GM13976 (cell line): ENCODE results near the gene SPAG6.

Experiments used
- DNase-seq: peaks from one replicate; pipeline ENCODE4 v3.0.0; 2012; ENCODE audit warnings: low spot score
- in situ Hi-C: fragments of 300-500 bp; cut with MboI; formaldehyde crosslinking; loops from one replicate; pipeline ENCODE4 v1.12.0; 2022; ENCODE audit warnings: low sequenced_read_pairs, mixed read lengths, inconsistent platforms; ENCODE audit not compliant: unreplicated experiment
- TF ChIP-seq, protein P1 (sequence below): IDR thresholded peaks from 2 replicates; pipeline ENCODE4 v1.5.1; 2012; ENCODE audit warnings: borderline replicate concordance, mild to moderate bottlenecking; ENCODE audit not compliant: insufficient read depth; ENCODE audit errors: extremely low read depth, missing control alignments, control extremely low read depth

The SPAG6 gene

DNA sequence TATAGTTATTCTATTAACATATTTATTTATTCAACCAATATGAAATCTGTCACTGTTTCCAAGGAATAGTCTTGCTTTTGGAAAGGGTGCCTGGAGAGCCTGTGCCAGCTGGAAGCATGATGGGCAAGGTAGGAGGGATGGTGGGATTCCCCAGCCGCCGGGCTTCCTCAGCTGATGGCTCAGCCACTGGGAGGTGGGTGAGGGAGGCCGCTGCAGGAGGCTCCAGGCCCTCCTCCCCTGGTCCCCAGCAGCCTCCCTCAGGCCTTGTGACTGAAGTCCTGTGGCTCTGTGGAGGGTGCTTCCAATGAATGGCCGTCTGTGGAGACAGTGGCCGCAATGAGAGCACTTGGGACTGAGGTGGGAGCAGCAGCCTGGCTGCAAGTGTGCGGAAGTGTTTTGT is 27.0 kb downstream of the SPAG6 start:
- TF ChIP-seq, protein P1, sequence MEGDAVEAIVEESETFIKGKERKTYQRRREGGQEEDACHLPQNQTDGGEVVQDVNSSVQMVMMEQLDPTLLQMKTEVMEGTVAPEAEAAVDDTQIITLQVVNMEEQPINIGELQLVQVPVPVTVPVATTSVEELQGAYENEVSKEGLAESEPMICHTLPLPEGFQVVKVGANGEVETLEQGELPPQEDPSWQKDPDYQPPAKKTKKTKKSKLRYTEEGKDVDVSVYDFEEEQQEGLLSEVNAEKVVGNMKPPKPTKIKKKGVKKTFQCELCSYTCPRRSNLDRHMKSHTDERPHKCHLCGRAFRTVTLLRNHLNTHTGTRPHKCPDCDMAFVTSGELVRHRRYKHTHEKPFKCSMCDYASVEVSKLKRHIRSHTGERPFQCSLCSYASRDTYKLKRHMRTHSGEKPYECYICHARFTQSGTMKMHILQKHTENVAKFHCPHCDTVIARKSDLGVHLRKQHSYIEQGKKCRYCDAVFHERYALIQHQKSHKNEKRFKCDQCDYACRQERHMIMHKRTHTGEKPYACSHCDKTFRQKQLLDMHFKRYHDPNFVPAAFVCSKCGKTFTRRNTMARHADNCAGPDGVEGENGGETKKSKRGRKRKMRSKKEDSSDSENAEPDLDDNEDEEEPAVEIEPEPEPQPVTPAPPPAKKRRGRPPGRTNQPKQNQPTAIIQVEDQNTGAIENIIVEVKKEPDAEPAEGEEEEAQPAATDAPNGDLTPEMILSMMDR: no peak
- no peak for DNase-seq
- in situ Hi-C loops: no loop called here

DNA sequence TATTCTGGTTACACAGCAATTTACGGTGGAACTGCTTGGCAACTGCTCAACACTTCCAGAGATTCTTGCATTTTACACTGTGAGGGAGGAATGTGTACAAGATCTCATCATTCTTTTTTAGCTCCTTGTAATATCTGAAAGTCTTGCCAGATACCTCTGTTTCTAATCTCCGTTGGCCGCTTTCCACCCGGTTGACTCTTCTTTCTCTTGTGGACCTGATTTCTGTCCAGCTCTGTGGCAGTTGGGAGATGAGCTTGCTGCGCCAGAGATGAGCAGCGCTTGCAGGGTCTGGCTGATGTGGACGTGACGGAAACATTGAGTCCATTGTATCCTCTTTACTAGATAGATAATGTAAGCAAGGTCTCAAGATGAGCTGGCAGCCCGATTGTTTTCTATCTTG is 27.6 kb downstream of the SPAG6 start:
- in situ Hi-C loops: no loop called here
- TF ChIP-seq, protein P1: no peak

DNA sequence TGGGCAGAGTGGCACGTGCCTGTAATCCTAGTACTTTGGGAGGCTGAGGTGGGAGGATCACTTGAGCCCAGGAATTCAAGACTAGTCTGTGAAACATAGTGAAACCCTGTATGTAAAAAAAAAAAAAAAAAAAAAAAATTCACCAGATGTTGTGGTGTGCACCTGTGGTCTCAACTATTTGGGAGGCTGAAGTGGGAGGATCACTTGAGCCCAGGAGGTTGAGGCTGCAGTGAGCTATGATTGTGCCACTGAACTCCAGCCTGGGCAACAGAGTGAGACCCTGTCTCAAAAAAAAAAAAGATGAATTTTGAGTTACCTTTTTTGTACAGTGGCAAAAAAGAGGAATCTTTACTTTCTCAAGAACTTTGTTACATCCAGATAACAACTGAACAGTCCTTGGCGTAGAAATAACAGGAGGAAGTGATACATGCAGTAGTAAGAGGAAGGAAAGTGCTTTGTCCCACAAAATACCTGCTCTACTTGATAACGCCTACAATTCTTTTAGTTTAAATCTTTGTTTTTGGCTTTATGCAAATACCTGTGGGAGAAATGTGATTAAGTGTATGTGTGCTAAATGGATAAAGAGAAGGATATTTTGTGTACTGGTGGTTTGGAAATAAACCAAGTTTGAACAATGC is 29.3 kb downstream of the SPAG6 start:
- TF ChIP-seq, protein P1: no peak
- DNase-seq: no peak
- in situ Hi-C loops: no loop called here

More for the DNA sequence above, 27.6 kb downstream of the SPAG6 start:
- no peak for DNase-seq

DNA sequence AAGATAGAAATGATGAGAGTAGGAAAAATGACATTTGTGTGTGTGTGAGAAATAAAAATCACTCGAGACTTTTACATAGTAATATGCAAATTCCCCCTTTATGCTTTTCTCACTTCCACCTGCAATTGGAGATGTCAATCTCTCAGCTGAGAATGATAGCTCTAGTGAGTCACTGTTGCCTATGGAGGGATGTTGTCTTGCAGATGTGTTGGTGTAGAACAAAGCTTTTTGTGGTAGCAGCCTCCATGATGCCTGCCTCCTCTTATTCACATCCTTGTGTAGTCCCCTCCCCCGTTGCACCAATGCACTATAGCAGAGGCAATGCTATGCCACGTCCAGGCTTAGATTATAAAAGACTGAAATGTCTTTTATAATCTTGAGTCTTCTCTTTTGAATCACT is 33.8 kb downstream of the SPAG6 start:
- TF ChIP-seq, protein P1: no peak

DNA sequence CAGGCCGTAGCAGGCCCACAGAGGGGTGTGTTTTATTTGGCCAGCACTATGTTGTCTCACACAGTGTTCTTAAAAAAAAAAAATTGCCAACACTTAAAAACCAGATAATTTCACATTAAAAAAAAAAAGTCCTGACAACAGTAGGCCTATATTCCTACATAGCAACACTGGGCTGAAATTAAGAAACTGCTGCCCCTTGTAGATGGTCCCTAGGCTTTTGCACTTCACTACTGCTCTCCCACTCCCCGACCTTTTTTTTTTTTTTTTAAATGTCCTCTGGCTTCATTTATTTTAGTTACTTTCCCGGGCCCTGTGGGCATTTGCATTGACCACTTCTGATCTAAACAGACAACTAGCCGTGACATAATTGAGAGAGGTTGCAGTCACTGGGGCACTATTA is 36.0 kb downstream of the SPAG6 start:
- TF ChIP-seq, protein P1: no peak
- DNase-seq: no peak
- in situ Hi-C loops: no loop called here

More for the DNA sequence above, 33.8 kb downstream of the SPAG6 start:
- peak; percentile 34 for DNase-seq
- in situ Hi-C loops: no loop called here

DNA sequence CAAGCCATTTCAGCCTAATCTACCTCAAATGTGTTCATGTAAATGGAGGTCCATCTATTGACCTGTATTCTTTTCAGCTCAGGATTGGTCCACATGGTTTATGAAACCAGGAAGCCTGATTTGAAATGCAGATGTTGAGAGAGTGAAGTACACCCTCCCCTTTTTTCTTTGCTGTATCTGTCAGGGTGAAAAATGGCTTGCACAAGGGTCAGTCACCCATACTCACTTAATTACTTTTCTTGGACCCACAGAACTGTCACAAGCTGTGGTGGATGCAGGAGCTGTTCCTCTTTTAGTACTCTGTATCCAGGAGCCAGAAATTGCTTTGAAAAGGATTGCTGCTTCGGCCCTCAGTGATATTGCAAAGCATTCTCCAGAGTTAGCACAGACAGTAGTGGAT is 41.2 kb downstream of the SPAG6 start:
- in situ Hi-C loops: no loop called here
- no peak for DNase-seq
- TF ChIP-seq, protein P1: no peak
